ENCODE data around the gene SLC35A4.

The SLC35A4 gene

DNA sequence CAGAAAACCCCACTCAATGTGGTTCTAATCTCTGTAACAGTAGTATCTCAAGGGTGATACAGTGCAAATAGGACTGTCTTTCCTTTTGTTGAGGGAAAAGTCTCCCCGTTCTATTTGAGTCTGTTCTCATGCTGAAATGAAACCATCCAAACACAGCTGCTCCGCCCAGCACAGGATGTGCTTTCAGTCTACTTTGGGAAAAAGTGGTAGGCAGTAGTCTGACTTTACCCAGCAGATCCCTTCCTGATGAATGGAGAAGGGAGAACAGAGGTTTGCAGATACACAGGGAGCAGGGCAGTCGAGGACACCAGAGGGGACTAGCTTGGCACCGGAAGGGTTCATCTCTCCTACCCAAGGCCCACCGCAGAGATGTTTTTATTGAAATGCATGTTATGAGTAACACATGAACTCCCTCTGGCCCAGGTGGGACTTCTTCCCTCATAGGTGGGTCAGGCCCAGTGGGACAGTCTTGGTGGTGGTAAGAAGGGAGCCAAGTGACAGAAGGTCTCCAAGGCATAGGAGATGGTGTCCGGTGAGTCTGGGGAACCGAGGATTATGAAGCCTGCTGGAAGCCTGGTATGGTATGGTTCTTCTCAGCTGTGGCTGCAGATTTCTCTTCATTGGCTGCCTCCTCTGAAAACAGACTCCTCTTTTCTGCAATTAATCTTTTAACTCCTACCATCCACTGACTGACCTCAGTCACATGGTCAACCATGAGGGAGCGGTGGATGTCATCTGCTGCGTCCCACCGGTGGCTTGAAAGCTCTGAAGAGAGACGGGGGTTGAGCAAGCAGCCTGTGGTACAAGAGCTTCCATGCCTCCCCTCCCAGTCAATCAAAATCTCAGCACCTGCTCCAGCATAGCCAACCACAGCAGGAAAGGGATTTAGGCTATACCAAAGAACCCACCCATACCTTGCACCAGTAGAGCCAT lies 14.2 kb upstream of the SLC35A4 start:
- Mint-ChIP-seq H3K9me3 (no peaks in the 10 kb centered on the region), H3K27me3 (no peaks in the 10 kb centered on the region), H3K27ac (ENCODE audit: low read depth) (peak overlapping the region; percentile 68), H3K36me3 (ENCODE audit: insufficient read depth) (peaks cover 28% of the 10 kb centered on the region), H3K4me1 (peaks cover 50% of the 10 kb centered on the region), H3K4me3 (no peak overlapping the region)
- DNase-seq (ENCODE audit: low spot score in 2 of 2) (no peak), ATAC-seq (replicated peaks; ENCODE audit: extremely low read depth, poor library complexity, severe bottlenecking) (no peak)

GRCh38 chr5:140551872-140552271 lies 12.8 kb upstream of the SLC35A4 start:
- no peaks in the 10 kb centered on the region for H3K9me3 Mint-ChIP-seq
- DNase-seq (ENCODE audit: low spot score in 2 of 2): no peak
- ATAC-seq (replicated peaks; ENCODE audit: extremely low read depth, poor library complexity, severe bottlenecking): no peak
- peaks cover 25% of the 10 kb centered on the region for H3K36me3 Mint-ChIP-seq (ENCODE audit: insufficient read depth)
- no peaks in the 10 kb centered on the region for H3K27me3 Mint-ChIP-seq
- H3K4me1 Mint-ChIP-seq: peaks cover 63% of the 10 kb centered on the region
- H3K4me3 Mint-ChIP-seq: no peak overlapping the region
- no peak overlapping the region for H3K27ac Mint-ChIP-seq (ENCODE audit: low read depth)

GRCh38 chr5:140553657-140554056 lies 11.0 kb upstream of the SLC35A4 start:
- no peak overlapping the region for H3K4me3 Mint-ChIP-seq
- H3K9me3 Mint-ChIP-seq: no peaks in the 10 kb centered on the region
- H3K27ac Mint-ChIP-seq (ENCODE audit: low read depth): peak overlapping the region; percentile 25
- H3K36me3 Mint-ChIP-seq (ENCODE audit: insufficient read depth): peaks cover 31% of the 10 kb centered on the region
- DNase-seq (ENCODE audit: low spot score in 2 of 2) (no peak), ATAC-seq (replicated peaks; ENCODE audit: extremely low read depth, poor library complexity, severe bottlenecking) (no peak)
- H3K27me3 Mint-ChIP-seq: no peaks in the 10 kb centered on the region
- peaks cover 68% of the 10 kb centered on the region for H3K4me1 Mint-ChIP-seq

DNA sequence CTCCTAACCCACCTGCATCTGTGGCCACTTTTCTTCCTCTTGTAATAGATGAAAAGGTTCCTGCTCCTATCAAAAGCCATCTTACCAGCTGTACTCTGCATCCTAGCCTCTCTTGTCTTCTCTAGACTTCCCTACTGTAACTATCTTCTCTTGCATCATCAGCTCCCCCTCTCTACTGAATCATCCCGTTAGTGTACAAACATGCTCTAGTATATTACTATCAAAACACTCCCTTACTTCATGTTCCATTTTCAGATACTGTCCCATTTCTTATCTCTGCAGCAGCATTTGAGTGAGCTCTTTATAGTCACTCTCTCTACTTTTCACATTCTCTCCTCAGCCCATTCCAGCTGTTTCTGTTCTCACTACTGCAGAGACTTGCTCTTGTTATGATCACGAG lies 10.2 kb upstream of the SLC35A4 start:
- Mint-ChIP-seq H3K4me3 (no peak overlapping the region), H3K27ac (ENCODE audit: low read depth) (peak overlapping the region; percentile 6), H3K27me3 (no peaks in the 10 kb centered on the region), H3K36me3 (ENCODE audit: insufficient read depth) (peaks cover 27% of the 10 kb centered on the region), H3K9me3 (no peaks in the 10 kb centered on the region), H3K4me1 (peaks cover 61% of the 10 kb centered on the region)
- DNase-seq (ENCODE audit: low spot score in 2 of 2) (no peak), ATAC-seq (replicated peaks; ENCODE audit: extremely low read depth, poor library complexity, severe bottlenecking) (no peak)

DNA sequence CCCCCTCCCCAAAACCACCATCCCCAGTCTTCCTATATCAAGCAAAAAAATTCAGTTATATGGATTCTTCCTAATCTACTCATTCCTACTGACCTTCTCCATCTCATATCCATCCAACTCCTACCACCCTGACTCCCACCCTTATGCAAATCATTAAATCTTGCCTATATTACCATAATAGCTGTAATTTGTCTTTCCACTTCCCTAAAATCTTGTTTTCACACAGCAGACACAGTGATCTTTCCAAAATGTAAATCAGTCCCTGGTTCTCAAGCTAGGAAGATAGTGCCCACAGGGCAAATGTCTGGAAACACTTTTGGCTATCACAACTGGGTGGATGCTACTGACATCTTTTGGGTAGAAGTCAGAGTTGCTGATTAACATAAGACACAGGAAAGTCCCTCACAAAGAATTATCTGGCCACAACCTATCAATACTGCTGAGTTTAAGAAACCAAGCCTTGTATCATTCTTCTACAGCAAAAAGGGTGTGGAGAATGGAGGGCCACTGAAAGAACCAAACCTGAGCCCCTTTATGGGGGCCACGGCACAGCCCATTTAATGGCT lies 8.8 kb upstream of the SLC35A4 start:
- Mint-ChIP-seq H3K4me3 (peak overlapping the region; percentile 87), H3K4me1 (peaks cover 55% of the 10 kb centered on the region), H3K27me3 (no peaks in the 10 kb centered on the region), H3K9me3 (no peaks in the 10 kb centered on the region), H3K27ac (ENCODE audit: low read depth) (peak overlapping the region; percentile 95), H3K36me3 (ENCODE audit: insufficient read depth) (peaks cover 22% of the 10 kb centered on the region)
- DNase-seq (ENCODE audit: low spot score in 2 of 2) (no peak), ATAC-seq (replicated peaks; ENCODE audit: extremely low read depth, poor library complexity, severe bottlenecking) (no peak)

- H3K36me3 Mint-ChIP-seq (ENCODE audit: insufficient read depth): peaks cover 21% of the 10 kb centered on the region
- no peaks in the 10 kb centered on the region for H3K9me3 Mint-ChIP-seq
- peak overlapping the region; percentile 95 for H3K27ac Mint-ChIP-seq (ENCODE audit: low read depth)
- H3K4me3 Mint-ChIP-seq: peak overlapping the region; percentile 87
- H3K4me1 Mint-ChIP-seq: peaks cover 55% of the 10 kb centered on the region
- no peaks in the 10 kb centered on the region for H3K27me3 Mint-ChIP-seq
- no peak for ATAC-seq (replicated peaks; ENCODE audit: extremely low read depth, poor library complexity, severe bottlenecking)
- DNase-seq (ENCODE audit: low spot score in 2 of 2): no peak
Observed at GRCh38 chr5:140556438-140556837, 8.2 kb upstream of the SLC35A4 start.

GRCh38 chr5:140557136-140557805 lies 7.4 kb upstream of the SLC35A4 start, which contains the start of gene SRA1:
SRA1 (minus strand) TSS chr5:140557473; CDS start chr5:140557452, 21 bp downstream.
- H3K4me3 Mint-ChIP-seq: peak within 1 kb of the TSS; percentile 87
- H3K36me3 Mint-ChIP-seq (ENCODE audit: insufficient read depth): peaks cover 19% of the 10 kb centered on the region
- DNase-seq (ENCODE audit: low spot score in 2 of 2): peak; percentile 65 to 68
- H3K27ac Mint-ChIP-seq (ENCODE audit: low read depth): peak within 1 kb of the TSS; percentile 95
- no peaks in the 10 kb centered on the region for H3K27me3 Mint-ChIP-seq
- ATAC-seq (replicated peaks; ENCODE audit: extremely low read depth, poor library complexity, severe bottlenecking): peak; percentile 92
- peaks cover 55% of the 10 kb centered on the region for H3K4me1 Mint-ChIP-seq
- no peaks in the 10 kb centered on the region for H3K9me3 Mint-ChIP-seq

DNA sequence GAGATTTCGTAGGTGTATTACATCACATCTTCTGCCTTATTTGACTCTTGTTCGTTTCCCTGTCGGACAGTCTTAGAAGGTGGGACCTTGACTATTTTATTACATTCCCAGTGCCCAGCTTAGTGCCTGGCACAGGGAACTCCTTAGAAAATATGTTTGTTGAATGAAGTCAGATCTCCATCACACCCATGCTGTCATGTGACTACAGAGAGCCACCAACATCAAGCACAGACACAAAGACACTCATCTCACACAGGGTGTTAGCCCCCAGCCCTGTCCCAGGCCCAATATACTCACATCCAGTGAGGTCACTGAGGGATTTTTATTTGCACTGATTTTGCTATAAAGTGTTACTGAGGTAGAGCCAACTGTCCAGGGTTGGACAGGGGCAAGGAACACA lies 6.7 kb upstream of the SLC35A4 start:
- peaks cover 20% of the 10 kb centered on the region for H3K36me3 Mint-ChIP-seq (ENCODE audit: insufficient read depth)
- no peak for DNase-seq (ENCODE audit: low spot score in 2 of 2)
- no peaks in the 10 kb centered on the region for H3K27me3 Mint-ChIP-seq
- H3K27ac Mint-ChIP-seq (ENCODE audit: low read depth): peak overlapping the region; percentile 95
- H3K9me3 Mint-ChIP-seq: no peaks in the 10 kb centered on the region
- ATAC-seq (replicated peaks; ENCODE audit: extremely low read depth, poor library complexity, severe bottlenecking): no peak
- H3K4me1 Mint-ChIP-seq: peaks cover 53% of the 10 kb centered on the region
- H3K4me3 Mint-ChIP-seq: peak overlapping the region; percentile 87

GRCh38 chr5:140558542-140558941 lies 6.1 kb upstream of the SLC35A4 start:
- Mint-ChIP-seq H3K4me3 (no peak overlapping the region), H3K27me3 (no peaks in the 10 kb centered on the region), H3K4me1 (peaks cover 47% of the 10 kb centered on the region), H3K9me3 (no peaks in the 10 kb centered on the region), H3K27ac (ENCODE audit: low read depth) (no peak overlapping the region), H3K36me3 (ENCODE audit: insufficient read depth) (peaks cover 18% of the 10 kb centered on the region)
- no peak for DNase-seq (ENCODE audit: low spot score in 2 of 2)
- no peak for ATAC-seq (replicated peaks; ENCODE audit: extremely low read depth, poor library complexity, severe bottlenecking)

DNA sequence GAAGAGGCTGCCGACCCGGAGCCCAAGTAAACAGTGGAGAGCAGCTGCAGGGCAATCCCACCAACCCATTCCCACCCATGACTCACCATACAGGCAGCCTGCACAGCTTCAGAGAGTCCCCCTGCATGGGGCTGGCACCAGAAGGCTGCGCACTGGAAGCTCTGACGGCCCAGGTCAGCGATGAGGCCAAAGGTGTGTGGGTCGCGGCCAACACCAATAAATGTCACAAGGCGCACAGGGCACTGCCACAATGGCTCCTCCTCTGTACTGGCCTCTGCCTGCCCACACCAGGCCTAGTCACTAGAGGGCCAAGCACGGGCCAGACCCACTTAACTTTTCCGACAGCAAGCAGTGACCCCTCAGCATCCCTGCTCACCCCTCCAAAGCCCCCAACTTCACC lies 4.4 kb upstream of the SLC35A4 start:
- ATAC-seq (replicated peaks; ENCODE audit: extremely low read depth, poor library complexity, severe bottlenecking) (no peak), DNase-seq (ENCODE audit: low spot score in 2 of 2) (no peak)
- Mint-ChIP-seq H3K36me3 (ENCODE audit: insufficient read depth) (peaks cover 23% of the 10 kb centered on the region), H3K4me3 (no peak overlapping the region), H3K27me3 (no peaks in the 10 kb centered on the region), H3K27ac (ENCODE audit: low read depth) (no peak overlapping the region), H3K9me3 (no peaks in the 10 kb centered on the region), H3K4me1 (peaks cover 45% of the 10 kb centered on the region)

DNA sequence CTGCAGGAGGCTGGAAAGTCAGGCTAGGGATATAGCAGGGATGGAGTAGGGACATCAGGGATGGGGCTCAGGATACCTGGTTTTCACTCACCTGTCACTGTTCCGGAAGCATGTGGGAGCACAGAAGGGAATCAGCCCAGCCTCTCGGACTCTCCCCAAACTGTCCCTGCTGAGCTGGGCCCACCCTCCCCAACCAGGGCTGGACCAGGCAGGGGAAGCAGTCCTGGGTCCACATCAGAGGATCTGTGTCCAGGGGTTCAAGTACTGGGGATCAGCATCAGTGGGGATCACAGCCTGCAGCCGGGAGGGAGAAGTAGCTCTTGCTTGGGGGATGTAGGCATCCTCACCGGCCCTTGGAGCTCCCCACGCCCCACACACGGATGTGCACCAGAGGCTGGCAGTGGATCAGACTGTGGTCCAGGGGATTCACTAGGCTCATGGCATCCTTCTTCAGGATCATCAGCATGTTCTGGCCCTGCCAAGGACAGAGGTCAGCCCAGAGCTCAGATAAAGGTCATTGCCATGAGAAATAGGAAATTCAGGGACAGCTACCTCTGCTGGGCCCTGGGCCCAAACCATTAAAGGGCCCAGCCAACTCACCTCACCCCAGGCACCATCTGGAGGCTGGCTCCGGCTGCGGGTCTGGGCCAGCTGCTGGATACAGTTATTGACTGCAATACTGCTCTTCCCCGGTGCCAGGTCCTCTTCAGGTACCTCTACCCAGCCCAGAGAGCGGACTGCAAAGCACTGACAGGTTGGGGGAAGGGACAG lies 2.7 kb upstream of the SLC35A4 start:
- peak overlapping the region; percentile 88 for H3K4me3 Mint-ChIP-seq
- peaks cover 44% of the 10 kb centered on the region for H3K4me1 Mint-ChIP-seq

GRCh38 chr5:140563596-140563995 lies 1.0 kb upstream of the SLC35A4 start:
- DNase-seq (ENCODE audit: low spot score in 2 of 2) (no peak), ATAC-seq (replicated peaks; ENCODE audit: extremely low read depth, poor library complexity, severe bottlenecking) (no peak)
- no peaks in the 10 kb centered on the region for H3K9me3 Mint-ChIP-seq
- peaks cover 46% of the 10 kb centered on the region for H3K4me1 Mint-ChIP-seq
- H3K27ac Mint-ChIP-seq (ENCODE audit: low read depth): peak overlapping the region; percentile 96
- H3K27me3 Mint-ChIP-seq: no peaks in the 10 kb centered on the region
- peak overlapping the region; percentile 88 for H3K4me3 Mint-ChIP-seq
- H3K36me3 Mint-ChIP-seq (ENCODE audit: insufficient read depth): peaks cover 12% of the 10 kb centered on the region

More for the DNA sequence above, 2.7 kb upstream of the SLC35A4 start:
- Mint-ChIP-seq H3K9me3 (no peaks in the 10 kb centered on the region), H3K27me3 (no peaks in the 10 kb centered on the region), H3K27ac (ENCODE audit: low read depth) (no peak overlapping the region), H3K36me3 (ENCODE audit: insufficient read depth) (peaks cover 24% of the 10 kb centered on the region)
- DNase-seq (ENCODE audit: low spot score in 2 of 2) (no peak), ATAC-seq (replicated peaks; ENCODE audit: extremely low read depth, poor library complexity, severe bottlenecking) (no peak)
